Measurements from ENCODE around the gene COTL1.

The COTL1 gene, protein sequence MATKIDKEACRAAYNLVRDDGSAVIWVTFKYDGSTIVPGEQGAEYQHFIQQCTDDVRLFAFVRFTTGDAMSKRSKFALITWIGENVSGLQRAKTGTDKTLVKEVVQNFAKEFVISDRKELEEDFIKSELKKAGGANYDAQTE

DNA sequence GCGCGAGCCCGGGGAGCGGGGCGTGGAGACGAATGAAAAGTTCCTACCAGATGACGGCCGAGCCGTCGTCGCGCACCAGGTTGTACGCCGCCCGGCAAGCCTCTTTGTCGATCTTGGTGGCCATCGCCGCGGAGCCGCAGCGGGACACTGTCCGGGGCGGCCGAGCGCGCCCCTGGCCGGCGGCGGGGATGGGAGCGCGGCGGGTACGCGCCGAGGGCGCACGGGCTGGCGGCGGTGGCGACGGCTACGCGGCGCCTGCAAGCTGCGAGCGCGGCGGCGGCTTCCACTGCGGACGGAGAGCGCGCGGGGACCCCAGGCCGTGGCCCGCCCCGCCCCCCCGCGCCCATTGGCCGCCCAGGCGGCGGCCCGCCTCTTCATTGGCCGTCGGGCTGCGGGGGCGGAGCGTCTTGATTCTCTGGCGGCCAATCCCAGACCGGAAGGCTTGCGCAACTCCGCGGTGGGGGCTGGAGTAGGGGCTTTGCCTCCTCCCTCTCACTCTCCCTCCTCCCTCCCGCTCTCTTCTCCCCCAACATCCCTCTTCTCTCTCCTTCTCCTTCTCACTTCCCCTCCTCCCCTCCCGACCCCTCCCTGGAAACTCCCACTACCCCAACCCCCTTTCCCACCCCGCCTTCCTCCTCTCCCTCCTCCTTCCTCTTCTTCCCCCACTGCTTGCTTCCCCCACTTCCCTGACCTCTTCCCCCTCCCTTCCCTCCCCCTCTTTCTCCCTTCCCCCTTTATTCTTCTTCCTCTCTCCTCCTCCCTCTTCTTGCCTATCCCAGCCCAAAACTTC, at the start of gene COTL1:
Gene COTL1 (minus strand): TSS at position 288 of the 790 bp plus-strand sequence. CDS start 164 bp downstream, at position 124.
- H3K4me3 Mint-ChIP-seq: peak within 1 kb of the TSS; percentile 97
- H3K27ac Mint-ChIP-seq: peak within 1 kb of the TSS; percentile 92
- H3K27me3 Mint-ChIP-seq: no peaks in the 10 kb centered on the region
- H3K9me3 Mint-ChIP-seq: no peaks in the 10 kb centered on the region
- peaks cover 50% of the 10 kb centered on the region for H3K4me1 Mint-ChIP-seq
- peaks cover 8% of the 10 kb centered on the region for H3K36me3 Mint-ChIP-seq

DNA sequence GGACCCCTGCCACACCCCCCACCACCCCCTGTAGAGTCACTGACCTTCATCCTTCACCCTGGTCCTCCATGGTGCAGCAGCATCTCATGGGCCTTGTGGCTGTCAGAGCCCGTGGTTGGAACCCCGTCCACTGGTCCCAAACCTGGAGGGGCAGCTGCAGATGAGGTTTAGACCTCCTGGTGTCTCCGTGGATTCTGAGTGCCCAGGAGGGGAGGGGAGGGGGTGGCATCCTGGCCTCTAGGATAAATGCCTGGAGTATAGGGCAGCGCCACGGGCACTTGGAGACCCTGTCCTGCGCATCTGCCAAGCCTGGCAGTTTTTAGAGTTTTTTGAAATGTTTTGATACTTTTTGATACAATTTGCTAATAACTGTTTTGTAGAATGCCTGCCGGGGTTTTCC, 48.0 kb upstream of the COTL1 start:
- H3K36me3 Mint-ChIP-seq: no peaks in the 10 kb centered on the region
- H3K27me3 Mint-ChIP-seq: no peaks in the 10 kb centered on the region

DNA sequence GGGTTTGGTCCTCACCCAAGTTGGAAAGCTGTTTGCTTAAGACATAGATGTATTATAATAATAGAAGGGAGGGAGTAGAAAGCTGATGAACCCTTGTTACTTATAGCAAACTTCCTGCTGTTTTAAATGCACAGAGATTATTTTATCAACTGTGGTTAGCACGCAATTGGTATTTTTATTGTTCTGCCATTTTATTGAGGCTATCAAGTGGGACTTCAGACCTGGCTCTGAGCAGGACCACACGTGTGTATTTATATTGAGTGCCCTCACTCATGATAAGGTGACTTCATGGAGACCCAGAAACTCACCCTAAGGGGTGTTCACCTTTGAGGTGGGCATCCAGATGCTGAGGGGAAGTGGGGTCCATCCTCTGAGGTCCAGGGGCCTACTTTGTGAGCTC, 47.5 kb upstream of the COTL1 start:
- Mint-ChIP-seq H3K27ac (no peak overlapping the region), H3K4me1 (peaks cover 7% of the 10 kb centered on the region), H3K9me3 (no peaks in the 10 kb centered on the region), H3K27me3 (no peaks in the 10 kb centered on the region), H3K36me3 (no peaks in the 10 kb centered on the region), H3K4me3 (no peak overlapping the region)

More for the DNA sequence above, 48.0 kb upstream of the COTL1 start:
- no peak overlapping the region for H3K4me3 Mint-ChIP-seq
- no peaks in the 10 kb centered on the region for H3K9me3 Mint-ChIP-seq
- H3K27ac Mint-ChIP-seq: no peak overlapping the region
- H3K4me1 Mint-ChIP-seq: peaks cover 7% of the 10 kb centered on the region

DNA sequence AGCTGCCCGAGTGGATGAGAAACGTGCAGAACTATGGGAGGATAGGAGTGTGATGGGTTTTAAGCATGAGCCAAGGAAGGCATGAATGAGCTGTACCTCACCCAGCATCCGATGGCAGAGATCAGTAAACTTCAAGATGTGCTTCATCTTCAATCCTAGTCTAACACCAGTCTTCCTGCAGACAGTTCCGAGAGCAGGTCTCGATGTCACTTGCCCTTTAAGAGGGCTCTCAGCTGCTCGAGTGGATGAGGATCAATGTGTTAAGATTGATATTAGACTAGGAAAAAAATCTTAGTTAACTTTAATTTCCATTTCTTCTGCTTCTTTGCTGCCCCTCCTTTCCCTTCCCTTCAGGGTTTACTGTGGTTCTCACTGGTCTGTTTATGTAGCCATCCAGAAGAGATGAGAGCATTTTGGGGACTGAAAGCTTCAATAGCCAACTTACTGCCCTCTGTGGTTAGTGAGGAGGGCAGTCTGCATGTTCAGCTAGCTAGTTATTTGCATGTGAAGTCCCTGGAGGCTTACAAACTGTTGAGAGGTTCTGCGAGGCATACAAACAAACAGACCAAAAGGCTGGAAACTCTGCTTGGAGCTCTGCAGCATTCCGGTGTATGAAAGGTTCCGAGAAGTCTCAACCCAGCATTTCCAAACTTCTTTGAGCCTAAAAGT, 45.7 kb upstream of the COTL1 start:
- Mint-ChIP-seq H3K9me3 (no peaks in the 10 kb centered on the region), H3K4me1 (peaks cover 14% of the 10 kb centered on the region), H3K36me3 (peaks cover 1% of the 10 kb centered on the region), H3K4me3 (no peak overlapping the region), H3K27me3 (no peaks in the 10 kb centered on the region), H3K27ac (no peak overlapping the region)

DNA sequence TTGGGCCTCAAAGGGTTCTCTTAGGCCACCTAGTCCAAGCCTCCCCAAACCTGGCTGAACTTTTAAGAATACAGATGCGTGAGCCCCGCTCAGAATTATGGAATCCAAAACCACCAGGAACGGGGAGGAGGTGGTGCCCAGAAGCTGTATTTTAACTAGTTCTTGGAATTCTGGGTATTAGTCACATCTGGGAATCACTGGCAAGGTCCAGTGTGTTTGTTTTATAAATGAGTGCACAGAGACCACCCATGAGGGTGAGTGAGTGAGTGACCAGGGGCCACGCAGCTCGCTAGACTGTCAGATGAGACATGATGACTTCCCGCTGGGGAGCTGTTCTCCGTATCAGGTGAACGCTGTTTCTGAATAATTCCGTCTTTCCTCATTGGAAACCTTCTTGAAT, 44.6 kb upstream of the COTL1 start:
- Mint-ChIP-seq H3K9me3 (no peaks in the 10 kb centered on the region), H3K4me3 (no peak overlapping the region), H3K27ac (no peak overlapping the region), H3K36me3 (peaks cover 3% of the 10 kb centered on the region), H3K27me3 (no peaks in the 10 kb centered on the region), H3K4me1 (peaks cover 23% of the 10 kb centered on the region)

DNA sequence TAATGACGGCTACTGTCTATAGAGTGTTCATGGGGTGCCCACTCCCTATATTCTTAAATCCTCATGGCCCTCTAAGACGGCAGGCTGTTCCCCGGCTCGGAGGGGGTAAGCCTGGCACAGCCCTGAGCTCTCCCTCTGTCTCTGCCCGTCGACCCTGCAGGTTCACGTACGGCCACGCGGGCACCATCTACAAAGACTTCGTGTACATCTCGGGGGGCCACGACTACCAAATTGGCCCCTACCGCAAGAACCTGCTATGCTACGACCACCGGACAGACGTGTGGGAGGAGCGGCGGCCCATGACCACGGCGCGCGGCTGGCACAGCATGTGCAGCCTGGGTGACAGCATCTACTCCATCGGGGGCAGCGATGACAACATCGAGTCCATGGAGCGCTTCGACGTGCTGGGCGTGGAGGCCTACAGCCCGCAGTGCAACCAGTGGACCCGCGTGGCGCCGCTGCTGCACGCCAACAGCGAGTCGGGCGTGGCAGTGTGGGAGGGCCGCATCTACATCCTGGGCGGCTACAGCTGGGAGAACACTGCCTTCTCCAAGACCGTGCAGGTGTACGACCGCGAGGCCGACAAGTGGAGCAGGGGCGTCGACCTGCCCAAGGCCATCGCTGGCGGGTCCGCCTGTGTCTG, 43.7 kb upstream of the COTL1 start:
- no peak overlapping the region for H3K27ac Mint-ChIP-seq
- peaks cover 3% of the 10 kb centered on the region for H3K36me3 Mint-ChIP-seq
- no peaks in the 10 kb centered on the region for H3K9me3 Mint-ChIP-seq
- H3K4me1 Mint-ChIP-seq: peaks cover 32% of the 10 kb centered on the region
- H3K4me3 Mint-ChIP-seq: no peak overlapping the region
- no peaks in the 10 kb centered on the region for H3K27me3 Mint-ChIP-seq

DNA sequence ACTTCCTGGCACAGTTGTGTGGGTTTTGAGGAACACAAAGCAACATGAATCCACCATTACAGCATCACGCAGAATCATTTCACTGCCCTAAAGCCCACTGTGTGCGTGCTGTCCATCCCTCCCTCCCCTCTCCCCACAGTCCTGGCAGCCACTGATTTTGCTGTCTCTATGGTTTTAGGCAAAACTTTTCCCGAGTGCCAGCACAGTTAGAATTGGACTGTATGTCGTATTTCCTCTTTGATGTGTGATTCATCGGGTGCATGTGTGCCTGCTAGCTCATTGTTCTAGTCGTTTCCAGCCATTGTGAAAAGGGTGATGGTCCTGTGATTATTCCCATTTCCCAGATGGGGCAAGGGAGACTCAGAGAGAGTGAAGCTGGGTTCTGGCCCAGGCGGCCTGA, 43.1 kb upstream of the COTL1 start:
- Mint-ChIP-seq H3K4me1 (peaks cover 38% of the 10 kb centered on the region), H3K9me3 (no peaks in the 10 kb centered on the region), H3K36me3 (peaks cover 3% of the 10 kb centered on the region), H3K27me3 (no peaks in the 10 kb centered on the region), H3K27ac (no peak overlapping the region), H3K4me3 (no peak overlapping the region)

DNA sequence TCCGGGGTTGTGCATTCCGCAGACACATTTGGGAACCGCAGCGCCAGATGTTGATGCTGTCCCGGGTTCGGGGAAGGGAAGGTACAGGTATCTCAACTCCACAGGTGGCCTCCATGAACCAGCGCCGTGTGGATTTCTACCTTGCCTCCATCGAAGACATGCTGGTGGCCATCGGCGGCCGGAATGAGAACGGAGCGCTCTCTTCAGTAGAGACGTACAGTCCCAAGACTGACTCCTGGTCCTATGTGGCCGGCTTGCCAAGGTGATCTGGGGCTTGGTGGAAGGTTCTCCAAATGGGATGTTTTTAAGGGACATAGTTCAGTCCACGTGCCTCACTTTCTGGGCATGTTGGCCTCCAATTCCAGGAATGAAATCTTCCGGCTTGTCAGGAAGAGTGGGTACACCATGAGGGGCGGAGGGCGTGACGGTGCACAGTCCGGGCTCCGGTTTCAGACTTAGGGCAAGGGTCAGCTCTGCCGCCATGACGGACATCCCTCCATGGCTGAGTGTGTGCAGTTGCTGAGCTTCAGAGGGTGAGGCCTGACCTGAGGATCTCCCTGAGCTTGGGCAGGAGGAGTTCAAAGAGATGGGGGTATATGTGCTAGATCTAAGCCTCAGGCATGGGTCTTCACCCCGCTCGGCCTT, 41.9 kb upstream of the COTL1 start:
- H3K9me3 Mint-ChIP-seq: no peaks in the 10 kb centered on the region
- H3K36me3 Mint-ChIP-seq: peaks cover 3% of the 10 kb centered on the region
- H3K4me3 Mint-ChIP-seq: no peak overlapping the region
- H3K27me3 Mint-ChIP-seq: no peaks in the 10 kb centered on the region
- H3K27ac Mint-ChIP-seq: no peak overlapping the region
- peaks cover 50% of the 10 kb centered on the region for H3K4me1 Mint-ChIP-seq

DNA sequence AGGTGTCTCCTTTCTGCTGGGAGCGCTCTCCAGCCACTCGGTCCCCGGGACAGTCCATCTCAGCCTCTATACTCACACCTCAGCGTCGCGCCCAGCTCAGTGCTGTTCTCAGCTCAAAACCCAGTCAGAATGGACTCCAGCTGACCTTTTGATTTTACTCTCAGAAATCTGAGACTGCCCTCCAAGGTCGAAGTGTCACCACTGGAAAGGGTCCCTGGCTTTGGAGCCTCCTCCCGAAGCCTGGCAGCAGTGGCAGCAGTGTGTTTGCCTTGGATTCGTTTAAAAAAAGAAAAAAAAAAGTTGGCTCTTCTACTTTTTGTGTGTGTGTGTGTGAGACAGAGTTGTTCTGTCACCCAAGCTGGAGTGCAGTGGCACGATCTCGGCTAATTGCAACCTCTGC, 40.8 kb upstream of the COTL1 start:
- H3K36me3 Mint-ChIP-seq: peaks cover 5% of the 10 kb centered on the region
- H3K27me3 Mint-ChIP-seq: no peaks in the 10 kb centered on the region
- H3K4me3 Mint-ChIP-seq: no peak overlapping the region
- H3K27ac Mint-ChIP-seq: peak overlapping the region; percentile 23
- H3K4me1 Mint-ChIP-seq: peaks cover 52% of the 10 kb centered on the region
- no peaks in the 10 kb centered on the region for H3K9me3 Mint-ChIP-seq

DNA sequence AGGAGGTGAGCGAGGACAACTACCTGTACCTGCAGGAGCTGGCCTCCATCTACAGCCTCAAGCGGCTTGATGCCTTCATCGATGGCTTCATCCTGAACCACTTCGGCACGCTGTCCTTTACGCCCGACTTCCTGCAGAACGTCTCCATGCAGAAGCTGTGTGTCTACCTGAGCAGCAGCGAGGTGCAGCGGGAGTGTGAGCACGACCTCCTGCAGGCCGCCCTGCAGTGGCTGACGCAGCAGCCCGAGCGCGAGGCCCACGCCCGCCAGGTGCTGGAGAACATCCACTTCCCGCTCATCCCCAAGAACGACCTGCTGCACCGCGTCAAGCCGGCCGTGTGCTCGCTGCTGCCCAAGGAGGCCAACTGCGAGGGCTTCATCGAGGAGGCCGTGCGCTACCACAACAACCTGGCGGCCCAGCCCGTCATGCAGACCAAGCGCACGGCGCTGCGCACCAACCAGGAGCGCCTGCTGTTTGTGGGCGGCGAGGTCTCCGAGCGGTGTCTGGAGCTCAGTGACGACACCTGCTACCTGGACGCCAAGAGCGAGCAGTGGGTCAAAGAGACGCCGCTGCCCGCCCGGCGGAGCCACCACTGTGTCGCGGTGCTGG, 39.5 kb upstream of the COTL1 start:
- H3K36me3 Mint-ChIP-seq: peaks cover 9% of the 10 kb centered on the region
- no peaks in the 10 kb centered on the region for H3K27me3 Mint-ChIP-seq
- H3K4me1 Mint-ChIP-seq: peaks cover 64% of the 10 kb centered on the region
- H3K4me3 Mint-ChIP-seq: no peak overlapping the region
- H3K9me3 Mint-ChIP-seq: no peaks in the 10 kb centered on the region
- H3K27ac Mint-ChIP-seq: no peak overlapping the region

DNA sequence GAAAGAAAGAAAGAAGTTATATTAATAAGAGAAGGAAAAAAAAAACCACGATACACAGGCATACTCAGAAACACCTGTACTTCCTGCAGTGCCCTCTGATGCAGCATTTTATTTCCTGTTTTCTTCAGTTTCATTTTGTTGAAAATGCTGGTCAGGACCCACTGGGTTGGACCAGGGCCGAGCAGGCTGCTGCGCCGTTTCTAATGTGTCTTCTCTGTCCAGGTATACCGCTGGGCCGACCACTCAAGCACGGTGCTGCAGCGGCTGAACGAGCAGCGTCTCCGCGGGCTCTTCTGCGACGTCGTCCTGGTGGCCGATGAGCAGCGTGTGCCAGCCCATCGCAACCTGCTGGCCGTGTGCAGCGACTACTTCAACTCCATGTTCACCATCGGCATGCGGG, 38.8 kb upstream of the COTL1 start:
- H3K4me1 Mint-ChIP-seq: peaks cover 70% of the 10 kb centered on the region
- no peaks in the 10 kb centered on the region for H3K9me3 Mint-ChIP-seq
- H3K4me3 Mint-ChIP-seq: peak overlapping the region; percentile 57
- peaks cover 9% of the 10 kb centered on the region for H3K36me3 Mint-ChIP-seq
- no peaks in the 10 kb centered on the region for H3K27me3 Mint-ChIP-seq
- H3K27ac Mint-ChIP-seq: peak overlapping the region; percentile 30

DNA sequence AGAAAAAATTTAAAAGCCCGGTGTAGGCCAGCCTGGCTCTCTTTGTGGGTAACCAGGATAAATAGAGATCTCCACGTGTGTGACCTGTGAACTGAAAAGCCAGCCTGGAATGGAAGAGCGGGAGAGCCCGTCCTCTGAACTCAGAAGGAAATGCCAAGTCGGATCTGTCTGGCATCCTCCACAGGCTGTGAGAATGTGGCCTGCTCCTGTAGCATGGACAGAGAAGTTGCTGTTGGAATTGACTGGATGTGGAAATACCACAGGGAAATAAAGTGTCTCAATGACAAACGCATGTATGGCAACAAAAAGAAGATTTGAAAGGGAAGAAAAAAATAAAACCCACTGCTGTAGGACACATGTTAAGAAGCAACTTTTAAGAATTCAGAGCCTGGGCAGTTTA, 37.1 kb upstream of the COTL1 start:
- H3K4me1 Mint-ChIP-seq: peaks cover 87% of the 10 kb centered on the region
- peaks cover 15% of the 10 kb centered on the region for H3K36me3 Mint-ChIP-seq
- H3K4me3 Mint-ChIP-seq: no peak overlapping the region
- peak overlapping the region; percentile 23 for H3K27ac Mint-ChIP-seq
- H3K9me3 Mint-ChIP-seq: no peaks in the 10 kb centered on the region
- H3K27me3 Mint-ChIP-seq: no peaks in the 10 kb centered on the region

DNA sequence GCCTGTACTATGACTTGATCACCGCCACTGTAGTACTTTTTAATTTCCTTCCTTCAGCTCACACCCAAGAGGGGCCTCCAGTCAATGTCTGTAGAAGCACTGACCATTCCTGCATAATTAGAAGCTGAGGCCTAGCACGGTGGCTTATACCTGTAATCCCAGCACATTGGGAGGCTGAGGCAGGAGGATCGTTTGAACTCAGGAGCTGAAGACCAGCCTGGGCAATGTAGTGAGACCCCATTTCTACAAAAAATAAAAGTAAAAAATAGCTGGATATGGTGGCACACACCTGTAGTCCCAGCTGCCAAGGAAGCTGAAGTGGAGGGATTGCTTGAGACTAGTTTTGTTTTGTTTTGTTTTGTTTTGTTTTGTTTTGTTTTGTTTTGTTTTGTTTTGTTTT, 36.4 kb upstream of the COTL1 start:
- H3K9me3 Mint-ChIP-seq: no peaks in the 10 kb centered on the region
- H3K27me3 Mint-ChIP-seq: no peaks in the 10 kb centered on the region
- H3K4me3 Mint-ChIP-seq: no peak overlapping the region
- peaks cover 15% of the 10 kb centered on the region for H3K36me3 Mint-ChIP-seq
- H3K27ac Mint-ChIP-seq: no peak overlapping the region
- H3K4me1 Mint-ChIP-seq: peaks cover 94% of the 10 kb centered on the region

DNA sequence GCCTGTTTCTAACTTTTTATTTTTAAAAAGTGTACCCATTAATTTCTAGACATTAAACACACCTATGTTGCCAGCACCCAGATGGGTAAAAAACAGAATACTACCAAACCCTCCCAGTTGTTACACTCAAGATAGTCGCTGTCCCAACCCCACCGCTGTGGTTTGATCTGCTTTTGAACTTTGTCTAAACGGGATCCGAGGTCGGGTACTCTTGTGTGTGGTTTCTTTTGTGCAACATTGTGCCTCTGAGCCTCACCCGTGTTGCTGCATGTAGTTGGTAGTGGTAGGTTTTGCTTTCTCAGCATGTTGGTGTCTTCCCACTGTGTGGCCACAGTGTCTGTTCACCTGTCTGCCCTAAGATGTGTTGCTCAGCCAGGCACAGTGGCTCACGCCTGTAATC, 34.7 kb upstream of the COTL1 start:
- Mint-ChIP-seq H3K9me3 (no peaks in the 10 kb centered on the region), H3K27ac (peak overlapping the region; percentile 83), H3K27me3 (no peaks in the 10 kb centered on the region), H3K36me3 (peaks cover 12% of the 10 kb centered on the region), H3K4me1 (peaks cover 87% of the 10 kb centered on the region), H3K4me3 (peak overlapping the region; percentile 51)

All from activated naive CD4-positive, alpha-beta T cell treated with anti-CD3 and anti-CD28 coated beads, Interleukin-2, amount 50 U/mL, for 24 hours (primary cell).